Endothelial cell of umbilical vein (primary cell): ENCODE data around the gene PUM2. TPM values are rescaled to one million over a fixed set of nuclear protein-coding genes. Genes with fewer than 3 reads are reported as not detected.

Source experiments
- BruUV-seq: library from RNA; stranded (reverse); fragments of 400-500 nt; replicated peaks from 2 replicates; lab custom pipeline; 2021; lab: Mats Ljungman, UMichigan
- CTCF ChIA-PET: fragments of 300-600, 350-600 bp; sonication (Branson Sonifier 250); formaldehyde crosslinking; loops from one replicate; lab custom pipeline; 2021; ENCODE audit warnings: antibody characterized with exemption, inconsistent platforms; lab: Charles Lee
- POLR2A ChIA-PET: fragments of 300-600, 350-600 bp; sonication (Branson Sonifier 250); formaldehyde crosslinking; loops from one replicate; lab custom pipeline; 2021; ENCODE audit warnings: antibody characterized with exemption, inconsistent platforms; lab: Charles Lee
- DNase-seq: peaks from one replicate; pipeline ENCODE4 v3.0.0-alpha.2; 2011; ENCODE audit warnings: low read depth, low spot score
- FAIRE-seq: peaks from 2 replicates; lab custom pipeline; 2011; peaks lifted over from hg19 to GRCh38; lab: Jason Lieb, UNC
- H2AFZ ChIP-seq: 2 replicates; pipeline ENCODE4 v1.6.0; 2012; ENCODE audit warnings: low read depth, low read length, control low read depth, inconsistent platforms
- H3K27ac ChIP-seq: 2 replicates; pipeline ENCODE4 v1.5.1; 2011; ENCODE audit warnings: low read depth, mild to moderate bottlenecking, control low read depth, low read length, moderate library complexity; ENCODE audit not compliant: insufficient read depth
- H3K27me3 ChIP-seq, 2 experiments: 2 replicates each; pipeline versions ENCODE4 v1.6.0 to v1.6.1; 2011; ENCODE audit warnings: low read length in 2 of 2, mixed read lengths in 1 of 2; ENCODE audit not compliant: control insufficient read depth in 2 of 2, insufficient read depth in 2 of 2
- H3K36me3 ChIP-seq, 2 experiments: 2 replicates in 1 of 2; 3 replicates in 1 of 2; pipeline ENCODE4 v1.5.1; 2011; ENCODE audit warnings: low read length in 2 of 2, mild to moderate bottlenecking in 1 of 2, moderate library complexity in 1 of 2; ENCODE audit not compliant: control insufficient read depth in 2 of 2, insufficient read depth in 2 of 2; ENCODE audit errors: extremely low read depth in 1 of 2
- H3K4me1 ChIP-seq: 3 replicates; pipeline ENCODE4 v1.5.1; 2011; ENCODE audit warnings: mild to moderate bottlenecking, low read length; ENCODE audit not compliant: control insufficient read depth, insufficient read depth; ENCODE audit errors: extremely low read depth
- H3K4me2 ChIP-seq: 2 replicates; pipeline ENCODE4 v1.6.1; 2011; ENCODE audit warnings: low read length, control low read depth, mixed read lengths; ENCODE audit not compliant: insufficient read depth
- H3K4me3 ChIP-seq, 3 experiments: fragments of 200-600 bp in 1 of 3; sonication (generic), shearing (Covaris generic) in 1 of 3; replicated peaks in 1 of 3; 2 replicates each; pipeline ENCODE4 v1.5.1; 2011 to 2016; ENCODE audit warnings: control low read depth in 3 of 3, low read length in 3 of 3, mild to moderate bottlenecking in 2 of 3, inconsistent platforms in 1 of 3, low read depth in 1 of 3, moderate library complexity in 1 of 3; ENCODE audit not compliant: insufficient read depth in 1 of 3
- H3K79me2 ChIP-seq: 2 replicates; pipeline ENCODE4 v1.6.0; 2012; ENCODE audit warnings: low read length, inconsistent platforms; ENCODE audit not compliant: control insufficient read depth, insufficient read depth
- H3K9ac ChIP-seq: replicated peaks from 2 replicates; pipeline ENCODE3; 2011; ENCODE audit warnings: low read length, control low read depth; ENCODE audit not compliant: insufficient read depth; ENCODE audit errors: extremely low read depth
- H3K9me1 ChIP-seq: replicated peaks from 3 replicates; pipeline ENCODE4 v1.6.0; 2011; ENCODE audit warnings: mild to moderate bottlenecking, low read length; ENCODE audit not compliant: control insufficient read depth, insufficient read depth; ENCODE audit errors: extremely low read depth
- H3K9me3 ChIP-seq: replicated peaks from 2 replicates; pipeline ENCODE4 v1.5.1; 2012; ENCODE audit warnings: low read length, inconsistent platforms; ENCODE audit not compliant: control insufficient read depth, insufficient read depth
- H4K20me1 ChIP-seq: replicated peaks from 2 replicates; pipeline ENCODE3; 2011; ENCODE audit warnings: mild to moderate bottlenecking, low read length; ENCODE audit not compliant: control insufficient read depth, insufficient read depth; ENCODE audit errors: extremely low read depth
- CTCF ChIP-seq, 2 donors: IDR thresholded peaks; 1 replicate in 1 of 2; 2 replicates in 1 of 2; pipeline ENCODE4 v1.5.1; 2011; ENCODE audit warnings: low read length in 2 of 2, mild to moderate bottlenecking in 2 of 2, moderate library complexity in 2 of 2, control low read depth in 1 of 2, inconsistent platforms in 1 of 2, low read depth in 1 of 2; ENCODE audit not compliant: insufficient read depth in 1 of 2; ENCODE audit errors: extremely low read depth in 1 of 2
- EZH2 ChIP-seq: IDR thresholded peaks from 2 replicates; pipeline ENCODE4 v1.6.1; 2012; ENCODE audit warnings: borderline replicate concordance, low read depth, mild to moderate bottlenecking, moderate library complexity, low read length, inconsistent platforms; ENCODE audit not compliant: severe bottlenecking
- FOS ChIP-seq: IDR thresholded peaks from 2 replicates; pipeline ENCODE4 v1.6.1; 2011; ENCODE audit warnings: mild to moderate bottlenecking, low read length, moderate library complexity, borderline replicate concordance; ENCODE audit not compliant: insufficient read depth
- GATA2 ChIP-seq: IDR thresholded peaks from 2 replicates; pipeline ENCODE4 v1.7.0; 2011; ENCODE audit warnings: low read depth, mild to moderate bottlenecking, moderate library complexity, mixed read lengths, low read length; ENCODE audit not compliant: insufficient read length, insufficient read depth
- JUN ChIP-seq: IDR thresholded peaks from 2 replicates; pipeline ENCODE4 v1.6.1; 2011; ENCODE audit warnings: borderline replicate concordance, low read depth; ENCODE audit not compliant: insufficient read length, insufficient read depth
- MYC ChIP-seq: IDR thresholded peaks from one replicate; pipeline ENCODE4 v1.6.1; 2011; ENCODE audit warnings: mild to moderate bottlenecking, low read depth, low read length
- POLR2A ChIP-seq: IDR thresholded peaks from 2 replicates; pipeline ENCODE4 v1.6.1; 2012; ENCODE audit warnings: low read depth, mild to moderate bottlenecking, control low read depth, low read length
- POLR2AphosphoS5 ChIP-seq: IDR thresholded peaks from 2 replicates; pipeline ENCODE4 v1.6.1; 2012; ENCODE audit warnings: low read depth, mild to moderate bottlenecking, control low read depth, low read length, moderate library complexity; ENCODE audit not compliant: insufficient read depth
- dilution Hi-C: fragments of 300-500 bp; cut with MboI; formaldehyde crosslinking; loops from one replicate; pipeline ENCODE4 v1.15.0; 2019; ENCODE audit warnings: low sequenced_read_pairs; ENCODE audit not compliant: extremely low pct_ligation_motif_present
- intact Hi-C: fragments of 100-400 bp; cut with micrococcal nuclease; formaldehyde crosslinking; loops from one replicate; pipeline ENCODE4 v1.10.0; 2022
- polyA plus RNA-seq, 4 experiments: library from polyadenylated mRNA; depleted of rRNA in 3 of 4; stranded (reverse) in 3 of 4; unstranded in 1 of 4; fragments of >200 nt; gene quantifications; 2 replicates each; pipeline versions ENCODE4 v1.2.1 to v1.2.3, GENCODE V29; 2011 to 2012; ENCODE audit warnings: missing spikeins in 1 of 4
- total RNA-seq: library from RNA; stranded (reverse); gene quantifications from 2 replicates; pipeline ENCODE4 v1.2.3, GENCODE V29; 2021
- TF ChIP-seq, protein P1 (sequence below): IDR thresholded peaks from 2 replicates; pipeline ENCODE4 v1.6.1; 2011; ENCODE audit not compliant: insufficient read depth, insufficient read length

The PUM2 gene
- total and polyA plus RNA-seq, 2 donors (not counting 3 experiments of a cell fraction or from before 2014, with no cell fraction given) = 32.9 to 83.7 TPM

GRCh38 chr2:20384953-20385352, 34.3 kb upstream of the PUM2 start:
- Histone ChIP-seq H3K9me3 (no peaks in the 10 kb centered on the region), H3K36me3 (no peaks in the 10 kb centered on the region), H3K27ac (no peak overlapping the region), H3K79me2 (no peaks in the 10 kb centered on the region), H3K27me3 (peaks cover 0 to 12% of the 10 kb centered on the region in 2 experiments), H3K4me3 (no peak overlapping the region), H2AFZ (no peak overlapping the region), H3K9ac (no peak overlapping the region), H4K20me1 (no peaks in the 10 kb centered on the region), H3K9me1 (no peaks in the 10 kb centered on the region), H3K4me1 (no peaks in the 10 kb centered on the region), H3K4me2 (no peak overlapping the region)
- POLR2A ChIA-PET = interaction anchor here (0.7 kb wide), 1 partner anchor 48 kb away, joined by 4 read pairs; no protein-coding TSS in a partner anchor
- dilution Hi-C loops = no loop called here
- CTCF ChIA-PET = interaction anchor here (1.0 to 3.4 kb wide), 5 partner anchors 11 to 258 kb away, joined by 3 to 14 read pairs (median 9); no protein-coding TSS in a partner anchor
- BruUV-seq = no TSS peak
- no peak for DNase-seq
- intact Hi-C loops = no loop called here
- TF ChIP-seq GATA2 = no peak
- TF ChIP-seq EZH2 = no peak
- no peak for TF ChIP-seq POLR2AphosphoS5
- TF ChIP-seq, protein P1, sequence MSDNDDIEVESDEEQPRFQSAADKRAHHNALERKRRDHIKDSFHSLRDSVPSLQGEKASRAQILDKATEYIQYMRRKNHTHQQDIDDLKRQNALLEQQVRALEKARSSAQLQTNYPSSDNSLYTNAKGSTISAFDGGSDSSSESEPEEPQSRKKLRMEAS = no peak
- no peak for TF ChIP-seq POLR2A
- no peak for TF ChIP-seq MYC
- TF ChIP-seq FOS = no peak
- TF ChIP-seq JUN = no peak
- TF ChIP-seq CTCF (IDR thresholded peaks at IDR 0.05; ENCODE audit: extremely low read depth in 1 of 2, insufficient read depth in 1 of 2, low read depth in 1 of 2, low read length in 2 of 2) = no peak
- FAIRE-seq = no peak
